G401.6 (cell line): Measurements from ENCODE around the gene ITK.
"Not testable (repeated sequence)": the region's sequence is repeated elsewhere in the genome, so short reads cannot be mapped to it uniquely, and the experiment has no call there.

Source experiments
- FAIRE-seq: peaks from 2 replicates; lab custom pipeline; 2012; peaks lifted over from hg19 to GRCh38; lab: Jason Lieb, UNC

The ITK gene

DNA sequence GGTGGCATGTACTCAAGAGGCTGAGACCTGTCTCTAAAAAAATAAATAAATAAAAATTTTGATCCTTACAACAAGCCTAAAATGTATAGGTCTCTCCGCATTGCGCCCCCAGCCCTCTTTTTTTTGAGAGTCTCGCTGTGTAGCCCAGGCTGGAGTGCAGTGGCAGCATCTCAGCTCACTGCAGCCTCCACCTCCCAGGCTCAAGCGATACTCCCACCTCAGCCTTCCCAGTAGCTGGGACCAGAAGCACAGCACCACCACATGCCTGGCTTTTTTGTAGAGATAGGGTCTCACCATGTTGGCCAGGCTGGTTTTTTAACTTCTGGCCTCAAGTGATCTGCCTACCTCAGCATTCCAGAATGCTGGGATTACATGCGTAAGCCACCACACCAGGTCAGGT, 12.4 kb upstream of the ITK start:
- no peak for FAIRE-seq

GRCh38 chr5:157172403-157172802, 8.2 kb upstream of the ITK start:
- FAIRE-seq, result no peak

DNA sequence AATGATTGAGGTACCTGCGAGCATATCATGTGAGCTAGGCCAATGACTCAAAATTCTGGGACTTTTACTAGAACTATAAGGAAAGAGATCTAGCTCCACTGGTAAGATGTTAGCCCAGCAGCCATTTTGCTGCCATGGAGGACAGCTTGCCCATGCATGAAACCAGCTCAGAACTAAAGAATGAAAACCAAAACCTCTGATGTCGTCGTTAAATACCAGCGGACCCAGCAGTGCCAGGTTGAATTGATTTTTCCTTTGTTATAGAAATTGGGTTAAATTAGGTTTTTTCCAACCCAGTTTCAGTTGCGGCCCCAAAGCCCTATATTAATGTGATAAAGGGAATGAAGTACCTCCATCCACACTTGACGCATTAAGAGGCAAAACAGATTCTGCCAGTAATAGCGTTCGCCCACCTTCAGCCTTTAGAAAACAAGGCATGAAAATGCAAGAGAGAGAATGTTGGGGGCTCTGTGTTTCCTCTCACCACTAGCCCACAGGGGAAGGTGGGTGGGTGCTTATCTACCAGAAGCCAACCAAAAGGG, 5.5 kb upstream of the ITK start:
- FAIRE-seq, result no peak

- FAIRE-seq, result no peak
These were observed 2.7 kb upstream of the ITK start for GRCh38 chr5:157177953-157178352.

GRCh38 chr5:157178966-157179365, 1.7 kb upstream of the ITK start:
- no peak for FAIRE-seq

GRCh38 chr5:157182143-157182757, 1.6 kb downstream of the ITK start:
- FAIRE-seq, result no peak

GRCh38 chr5:157184117-157184670, 3.6 kb downstream of the ITK start:
- FAIRE-seq, result no peak

GRCh38 chr5:157185122-157185521, 4.5 kb downstream of the ITK start:
- not testable (repeated sequence) for FAIRE-seq

- no peak for FAIRE-seq
These were observed 5.8 kb downstream of the ITK start for GRCh38 chr5:157186309-157187045.

DNA sequence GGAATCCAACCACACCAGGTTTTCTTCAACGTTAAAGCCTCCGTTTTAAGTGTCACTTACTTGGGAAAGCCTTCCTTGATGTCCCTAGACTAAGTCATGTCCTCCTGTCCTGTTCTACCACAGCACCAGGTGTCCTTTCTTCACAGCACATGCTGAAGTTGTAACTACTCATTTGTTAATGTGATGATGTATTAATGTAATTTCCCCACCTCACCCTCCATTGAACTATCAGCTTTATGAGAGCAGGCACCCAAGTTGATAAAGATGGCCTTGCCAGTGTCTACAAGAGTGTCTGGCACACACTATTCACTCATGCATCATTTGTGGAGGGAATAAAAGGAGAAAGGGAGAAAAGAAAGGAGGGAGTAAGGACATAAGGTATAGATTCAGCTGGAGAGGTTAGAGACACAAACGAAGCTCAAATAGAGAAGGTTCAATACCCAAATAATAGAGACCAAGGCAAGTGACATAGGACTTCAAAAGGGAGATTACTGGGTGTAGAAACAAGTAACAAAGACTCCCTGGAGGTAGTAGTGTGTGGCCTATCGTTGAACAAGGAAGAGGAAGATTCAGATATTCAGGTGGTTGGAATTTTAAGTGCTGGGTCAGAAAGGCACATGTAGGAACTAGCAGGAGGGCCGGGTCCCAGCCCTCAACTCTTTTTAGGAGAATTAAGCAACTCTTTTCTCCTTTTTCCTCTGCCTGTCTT, 6.6 kb downstream of the ITK start:
- FAIRE-seq, result no peak

DNA sequence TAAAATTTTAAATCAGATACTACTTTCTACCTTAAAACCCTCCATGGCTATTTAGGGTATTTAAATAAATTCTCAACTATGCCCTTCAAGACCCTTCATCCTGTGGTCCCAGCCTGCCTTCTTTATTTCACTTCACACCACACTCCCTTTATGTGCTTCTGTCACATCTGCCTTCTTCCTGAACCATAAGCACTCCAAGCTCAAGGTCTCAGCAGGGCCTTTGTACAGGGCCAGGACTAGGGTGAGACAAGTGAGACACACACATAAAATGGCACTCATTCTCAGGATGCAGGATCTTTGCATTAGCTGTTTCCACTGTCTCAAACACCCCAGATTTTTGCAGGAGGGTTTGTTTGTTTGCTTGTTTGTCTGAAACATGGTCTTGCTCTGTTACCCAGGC, 7.6 kb downstream of the ITK start:
- no peak for FAIRE-seq

- FAIRE-seq, result no peak
These were observed 8.6 kb downstream of the ITK start for GRCh38 chr5:157189223-157189622.

- FAIRE-seq, result no peak
These were observed 13.2 kb downstream of the ITK start for GRCh38 chr5:157193699-157194424.

DNA sequence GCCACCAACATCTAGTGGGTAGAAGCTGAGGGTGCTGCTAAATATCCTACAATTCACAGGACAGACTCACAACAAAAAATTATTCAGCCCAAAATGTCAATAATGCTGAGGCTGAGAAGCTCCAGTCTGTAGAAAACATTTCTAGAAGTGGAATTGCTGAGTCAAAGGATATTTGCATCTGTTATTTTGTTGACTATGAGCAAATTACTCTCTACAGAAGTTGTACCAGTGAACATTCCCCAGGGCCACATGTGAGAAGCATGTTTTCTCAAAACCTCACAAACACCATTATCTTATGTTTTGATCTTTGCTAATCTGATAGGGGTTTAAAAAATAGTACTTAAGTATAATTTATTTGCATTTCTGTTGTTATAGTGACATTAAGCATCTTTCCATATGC, 15.4 kb downstream of the ITK start:
- no peak for FAIRE-seq

DNA sequence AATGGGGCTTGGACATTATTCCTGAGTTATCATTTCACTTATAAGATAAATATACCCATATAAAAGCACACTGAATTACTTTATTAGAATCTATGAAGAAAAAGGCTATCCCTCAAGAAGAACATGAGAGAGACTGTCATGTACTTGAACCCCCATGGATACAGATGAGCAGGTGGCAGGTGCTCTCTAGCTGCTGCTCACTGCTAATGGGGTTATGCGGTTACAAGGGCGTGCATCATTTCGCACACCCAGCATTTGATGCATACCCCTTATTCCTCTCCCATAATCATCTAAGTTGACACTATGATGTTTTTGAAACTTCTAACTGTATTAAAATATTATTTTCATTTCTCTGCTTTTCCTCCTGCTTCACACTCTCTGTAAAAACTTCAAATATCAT, 16.4 kb downstream of the ITK start:
- FAIRE-seq, result no peak

- FAIRE-seq, result no peak
These were observed 17.8 kb downstream of the ITK start for GRCh38 chr5:157198277-157198986.

DNA sequence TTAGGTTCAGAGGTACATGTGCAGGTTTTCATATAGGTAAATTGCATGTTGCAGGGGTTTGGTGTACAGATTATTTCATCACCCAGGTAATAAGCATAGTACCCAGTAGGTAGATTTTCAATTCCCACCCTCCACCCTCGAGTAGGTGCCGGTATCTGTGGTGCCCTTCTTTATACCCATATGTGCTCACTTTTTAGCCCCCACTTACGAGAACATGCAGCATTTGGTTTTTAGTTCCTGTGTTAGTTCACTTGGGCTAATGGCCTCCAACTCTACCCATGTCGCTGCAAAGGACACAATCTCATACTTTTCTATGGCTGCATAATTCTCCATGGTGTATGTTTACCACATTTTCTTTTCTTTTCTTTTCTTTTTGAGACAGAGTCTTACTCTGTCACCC, 21.2 kb downstream of the ITK start:
- FAIRE-seq, result no peak

- FAIRE-seq, result no peak
These were observed 22.8 kb downstream of the ITK start for GRCh38 chr5:157203417-157203816.

GRCh38 chr5:157204765-157205164, 24.1 kb downstream of the ITK start:
- FAIRE-seq, result no peak

- no peak for FAIRE-seq
These were observed 25.1 kb downstream of the ITK start for GRCh38 chr5:157205708-157206107.

DNA sequence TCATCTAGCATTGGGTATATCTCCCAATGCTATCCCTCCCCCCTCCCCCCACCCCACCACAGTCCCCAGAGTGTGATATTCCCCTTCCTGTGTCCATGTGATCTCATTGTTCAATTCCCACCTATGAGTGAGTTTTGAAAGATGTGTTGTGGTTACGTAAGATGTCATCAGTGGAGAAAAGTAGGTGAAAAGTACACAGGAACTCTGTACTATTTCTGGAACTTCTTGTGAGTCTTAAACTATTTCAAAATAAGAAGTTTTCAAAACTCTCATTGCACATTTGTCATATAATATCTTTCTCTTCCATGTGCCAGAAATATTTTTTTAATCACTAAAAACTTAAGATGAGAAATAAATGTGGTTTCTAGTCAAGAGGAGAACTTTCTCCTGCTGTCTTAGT, 30.0 kb downstream of the ITK start:
- FAIRE-seq, result not testable (repeated sequence)

- FAIRE-seq, result no peak
These were observed 31.7 kb downstream of the ITK start for GRCh38 chr5:157212307-157212706.
